GF-D8 (cell line): ENCODE measurements around the gene BCL7C.
"Not testable (repeated sequence)": the region's sequence is repeated elsewhere in the genome, so short reads cannot be mapped to it uniquely, and the experiment has no call there.

ENCODE experiments used
- DNase-seq: peaks from one replicate; lab custom pipeline; 2025; lab: John Stamatoyannopoulos, UW

BCL7C gene

GRCh38 chr16:30893744-30894539 lies at the start of gene BCL7C:
Gene BCL7C (minus strand): TSS chr16:30894077. CDS start chr16:30893944, 133 bp downstream.
- DNase-seq, result peak; percentile 46

GRCh38 chr16:30942426-30942806 lies 48.5 kb upstream of the BCL7C start:
- no peak for DNase-seq

GRCh38 chr16:30941600-30942425 lies 47.9 kb upstream of the BCL7C start:
- peak; percentile 40 for DNase-seq

DNA sequence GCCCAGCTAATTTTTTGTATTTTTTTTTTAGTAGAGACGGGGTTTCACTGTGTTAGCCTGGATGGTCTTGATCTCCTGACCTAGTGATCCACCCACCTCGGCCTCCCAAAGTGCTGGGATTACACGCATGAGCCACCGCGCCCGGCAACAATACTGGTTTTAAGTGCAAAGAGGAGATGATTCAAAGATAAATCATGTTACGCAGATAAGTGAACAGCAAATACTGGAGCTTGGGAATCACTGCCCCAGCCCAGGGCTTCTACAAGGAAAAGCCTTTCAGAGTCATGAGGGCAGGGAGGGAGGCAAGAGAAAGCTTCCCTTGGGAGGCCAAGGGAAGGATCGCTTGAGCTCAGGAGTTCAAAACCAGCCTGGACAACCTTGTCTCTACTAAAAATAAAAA lies 45.7 kb upstream of the BCL7C start:
- not testable (repeated sequence) for DNase-seq

- peak; percentile 41 for DNase-seq
Measured at GRCh38 chr16:30937692-30938091, 43.8 kb upstream of the BCL7C start.

DNA sequence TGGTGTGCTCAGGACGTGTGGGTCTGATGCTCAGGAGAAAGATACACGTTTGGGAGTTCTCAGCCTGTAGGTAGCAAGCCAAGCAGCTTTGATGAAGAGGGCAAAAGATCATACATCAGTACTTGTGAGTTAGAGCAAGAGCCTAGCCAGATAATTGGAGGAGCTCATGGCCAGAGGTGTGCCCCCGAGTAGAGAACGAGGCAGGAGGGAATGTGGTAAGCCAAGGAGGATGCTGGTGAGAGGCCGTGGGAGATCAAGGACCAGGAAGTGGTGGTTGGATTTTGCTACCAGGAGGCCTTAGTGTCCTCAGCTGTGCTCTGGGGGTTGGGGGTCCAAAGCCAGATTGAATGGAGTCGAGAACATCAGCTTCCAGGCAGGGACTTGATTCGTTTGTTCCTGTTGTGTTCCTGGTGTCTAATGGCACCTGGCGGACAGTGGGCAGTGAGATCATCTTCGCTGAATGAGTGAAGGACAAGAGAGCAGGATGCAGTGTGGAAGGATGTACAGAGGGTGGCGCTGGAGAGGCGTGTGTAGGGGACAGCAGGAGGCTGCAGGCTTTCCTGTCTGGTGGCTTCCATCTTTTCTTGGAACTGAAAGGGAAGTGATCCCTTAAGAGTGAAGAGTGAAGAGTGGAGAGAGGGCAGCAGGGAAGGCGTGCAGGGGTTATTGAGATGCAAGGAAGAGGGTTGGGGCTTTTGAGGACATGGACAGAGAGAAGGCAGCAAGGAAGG lies 41.1 kb upstream of the BCL7C start:
- DNase-seq, result peak; percentile 57

DNA sequence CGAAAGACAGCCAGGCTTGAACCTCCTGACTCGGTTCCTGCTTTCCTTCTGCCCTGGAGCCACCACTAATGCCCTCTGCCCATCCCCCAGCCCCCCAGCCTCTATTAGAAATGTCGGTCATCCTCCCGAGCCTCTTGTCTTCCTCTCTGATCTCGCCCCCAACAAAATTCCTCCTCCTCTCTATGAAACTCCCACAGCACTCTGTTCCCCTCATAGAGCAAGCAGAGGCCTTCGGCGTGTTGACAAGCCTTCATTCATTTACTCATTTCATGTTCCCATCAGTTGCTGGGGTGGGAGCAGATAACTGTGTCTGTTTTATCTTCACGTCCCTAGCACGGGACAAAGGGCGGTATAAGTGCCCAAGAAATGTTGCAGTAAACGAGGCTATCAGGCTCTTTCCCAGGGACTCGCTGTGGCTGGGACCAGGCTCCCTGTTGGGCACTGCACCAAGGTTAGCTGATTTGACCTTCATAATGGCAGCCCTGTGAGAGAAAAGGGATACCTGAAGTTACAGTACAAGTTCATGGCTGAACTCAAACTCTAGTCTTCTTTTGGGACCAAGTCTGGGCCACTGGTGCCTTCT lies 37.3 kb upstream of the BCL7C start:
- no peak for DNase-seq

DNA sequence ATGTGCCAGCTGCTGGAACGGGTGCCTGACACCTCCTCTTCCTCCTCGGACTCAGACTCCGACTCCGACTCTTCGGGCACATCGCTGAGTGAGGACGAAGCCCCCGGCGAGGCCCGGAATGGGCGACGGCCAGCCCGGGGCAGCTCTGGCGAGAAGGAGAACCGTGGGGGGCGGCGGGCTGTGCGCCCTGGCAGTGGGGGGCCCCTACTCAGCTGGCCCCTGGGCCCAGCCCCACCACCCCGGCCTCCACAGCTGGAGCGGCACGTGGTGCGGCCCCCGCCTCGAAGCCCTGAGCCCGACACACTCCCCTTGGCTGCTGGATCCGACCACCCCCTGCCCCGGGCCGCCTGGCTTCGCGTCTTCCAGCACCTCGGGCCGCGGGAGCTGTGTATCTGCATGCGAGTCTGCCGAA lies 36.3 kb upstream of the BCL7C start:
- no peak for DNase-seq

DNA sequence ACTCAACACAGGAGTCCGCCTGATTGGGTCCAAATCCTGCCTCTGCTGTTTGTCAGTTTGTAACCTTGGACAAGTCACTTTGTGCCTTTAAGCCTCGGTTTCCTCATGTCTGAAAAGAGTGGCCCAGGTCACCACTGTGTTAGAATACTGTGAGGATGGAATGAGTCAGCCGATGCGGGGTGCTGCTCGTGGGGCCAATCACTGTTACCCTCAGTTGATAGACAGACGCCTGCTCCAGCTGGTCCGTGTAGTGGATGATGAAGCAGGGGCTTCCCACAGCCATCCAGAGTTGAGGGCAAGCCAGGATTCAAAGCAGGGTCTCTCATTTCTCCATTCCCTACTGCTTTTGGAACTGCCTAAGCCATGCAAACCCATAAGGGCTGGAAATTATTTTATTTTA lies 35.3 kb upstream of the BCL7C start:
- DNase-seq, result no peak

DNA sequence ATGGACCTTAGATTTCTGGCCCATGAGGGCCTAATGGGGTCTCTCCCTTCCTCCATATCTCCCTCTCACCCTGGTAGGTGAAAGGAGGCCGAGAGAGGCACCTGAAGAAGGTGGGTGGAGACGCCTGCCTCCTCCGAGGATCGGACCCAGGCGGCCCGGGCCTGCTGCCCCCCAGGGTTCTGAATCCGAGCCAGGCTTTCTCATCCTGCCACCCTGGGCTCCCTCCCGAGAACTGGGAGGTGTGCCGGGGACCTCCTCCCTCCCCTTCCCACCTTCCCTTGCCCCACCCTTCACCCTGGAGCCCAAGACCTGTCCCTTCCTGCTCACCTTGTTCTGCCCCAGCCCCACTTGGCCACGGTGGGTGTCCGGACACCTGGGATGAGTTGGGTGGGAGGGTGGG lies 34.5 kb upstream of the BCL7C start:
- DNase-seq, result no peak

DNA sequence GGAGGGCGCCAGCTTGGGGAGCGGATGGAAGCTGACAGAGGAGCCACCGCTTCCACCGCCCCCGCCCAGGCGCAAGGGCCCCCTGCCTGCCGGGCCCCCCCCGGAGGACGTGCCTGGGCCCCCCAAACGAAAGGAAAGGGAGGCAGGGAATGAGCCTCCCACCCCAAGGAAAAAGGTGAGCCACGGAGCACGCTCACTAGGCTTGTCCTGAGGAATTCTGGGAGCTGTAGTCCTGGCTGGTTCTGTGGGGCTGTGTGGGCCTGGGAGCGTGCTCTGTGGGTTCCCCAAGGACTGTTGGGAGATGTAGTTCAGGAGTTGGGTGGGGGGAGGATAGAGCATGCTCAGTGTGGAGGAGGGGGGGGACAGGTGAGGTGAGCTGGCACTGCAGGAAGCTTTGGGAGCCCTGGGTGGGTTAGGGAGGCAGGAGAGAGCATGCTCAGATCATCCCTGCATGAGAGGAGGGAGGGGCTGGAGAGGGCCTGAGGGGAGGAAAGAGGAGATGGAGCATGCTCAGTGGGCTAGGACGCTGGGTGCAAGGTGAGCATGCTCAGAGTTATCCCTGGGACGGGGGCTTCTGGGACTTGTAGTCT lies 34.0 kb upstream of the BCL7C start:
- no peak for DNase-seq

DNA sequence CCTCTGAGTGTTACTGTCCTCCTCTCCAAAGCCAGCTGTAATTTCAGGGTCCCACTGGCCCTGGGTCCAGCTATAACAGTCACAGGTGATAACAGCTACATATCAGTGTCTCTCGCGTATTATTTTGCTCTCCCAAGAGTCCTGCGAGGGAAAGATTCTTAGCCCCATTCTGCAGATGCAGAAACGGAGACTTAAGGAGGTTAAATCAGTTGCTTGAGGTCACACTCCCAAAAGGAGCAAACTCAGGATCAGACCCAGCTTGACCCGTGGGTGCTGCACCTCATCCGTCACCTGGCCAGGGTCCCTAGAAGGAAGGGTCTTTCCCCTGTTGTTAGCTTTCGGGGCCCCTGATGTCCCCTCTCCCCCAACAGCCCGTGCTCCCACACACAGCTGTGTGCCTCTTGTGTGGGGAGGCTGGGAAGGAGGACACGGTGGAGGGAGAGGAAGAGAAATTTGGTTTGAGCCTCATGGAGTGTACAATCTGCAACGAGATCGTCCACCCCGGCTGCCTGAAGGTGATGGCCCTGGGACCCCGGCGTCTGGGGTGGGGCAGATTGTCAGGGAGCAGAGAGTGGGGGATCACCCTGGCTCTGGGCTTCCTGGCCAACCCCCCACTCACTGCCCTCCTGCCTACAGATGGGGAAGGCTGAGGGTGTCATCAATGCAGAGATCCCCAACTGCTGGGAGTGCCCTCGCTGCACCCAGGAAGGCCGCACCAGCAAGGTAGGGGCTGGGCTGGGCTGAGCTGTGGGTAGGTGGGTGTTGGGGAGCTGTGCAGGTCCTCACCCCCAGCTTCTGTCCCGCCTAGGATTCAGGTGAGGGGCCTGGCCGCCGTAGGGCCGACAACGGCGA lies 33.3 kb upstream of the BCL7C start:
- no peak for DNase-seq

DNA sequence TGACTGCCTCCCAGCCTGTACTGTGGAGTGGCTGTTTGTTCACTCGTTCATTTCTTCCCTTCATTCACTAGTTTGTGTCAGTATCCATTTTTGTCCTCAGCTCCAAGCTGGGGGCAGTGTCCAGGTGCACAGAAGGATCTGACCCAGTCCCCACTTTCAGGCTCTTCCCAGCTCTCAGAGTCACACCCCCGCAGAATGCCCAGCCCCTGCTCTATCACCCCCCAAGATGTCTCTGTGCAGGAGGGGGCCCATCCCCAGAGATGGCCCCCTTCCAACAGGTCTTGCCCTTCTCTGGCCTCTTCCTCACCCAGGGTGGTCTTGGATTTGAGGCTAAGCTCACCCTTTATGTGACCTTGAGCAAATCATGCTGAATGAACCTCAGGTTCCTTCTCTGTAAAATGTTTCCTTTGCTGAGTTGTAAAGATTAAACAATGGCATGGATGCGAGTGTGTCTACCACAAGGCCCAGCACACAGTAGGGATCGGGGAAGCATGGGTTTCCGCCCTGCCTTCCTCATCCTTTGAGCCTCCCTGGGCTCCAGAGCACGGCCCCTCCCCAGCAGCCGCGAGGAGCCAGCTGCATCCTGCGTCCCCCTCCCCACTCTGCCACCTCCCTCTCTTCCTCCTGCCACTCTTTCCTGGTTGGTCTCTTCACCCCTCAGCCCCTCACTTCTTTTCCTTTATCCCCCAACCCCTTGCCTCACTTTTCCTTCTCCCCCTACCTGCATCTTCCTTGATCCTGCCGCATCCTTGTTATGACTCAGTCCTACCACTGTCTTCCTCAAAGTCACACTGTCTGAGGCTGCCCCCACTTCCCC lies 32.3 kb upstream of the BCL7C start:
- DNase-seq, result no peak

- DNase-seq, result no peak
Measured at GRCh38 chr16:30925632-30925987, 31.7 kb upstream of the BCL7C start.

- no peak for DNase-seq
Measured at GRCh38 chr16:30924913-30925631, 31.2 kb upstream of the BCL7C start.

DNA sequence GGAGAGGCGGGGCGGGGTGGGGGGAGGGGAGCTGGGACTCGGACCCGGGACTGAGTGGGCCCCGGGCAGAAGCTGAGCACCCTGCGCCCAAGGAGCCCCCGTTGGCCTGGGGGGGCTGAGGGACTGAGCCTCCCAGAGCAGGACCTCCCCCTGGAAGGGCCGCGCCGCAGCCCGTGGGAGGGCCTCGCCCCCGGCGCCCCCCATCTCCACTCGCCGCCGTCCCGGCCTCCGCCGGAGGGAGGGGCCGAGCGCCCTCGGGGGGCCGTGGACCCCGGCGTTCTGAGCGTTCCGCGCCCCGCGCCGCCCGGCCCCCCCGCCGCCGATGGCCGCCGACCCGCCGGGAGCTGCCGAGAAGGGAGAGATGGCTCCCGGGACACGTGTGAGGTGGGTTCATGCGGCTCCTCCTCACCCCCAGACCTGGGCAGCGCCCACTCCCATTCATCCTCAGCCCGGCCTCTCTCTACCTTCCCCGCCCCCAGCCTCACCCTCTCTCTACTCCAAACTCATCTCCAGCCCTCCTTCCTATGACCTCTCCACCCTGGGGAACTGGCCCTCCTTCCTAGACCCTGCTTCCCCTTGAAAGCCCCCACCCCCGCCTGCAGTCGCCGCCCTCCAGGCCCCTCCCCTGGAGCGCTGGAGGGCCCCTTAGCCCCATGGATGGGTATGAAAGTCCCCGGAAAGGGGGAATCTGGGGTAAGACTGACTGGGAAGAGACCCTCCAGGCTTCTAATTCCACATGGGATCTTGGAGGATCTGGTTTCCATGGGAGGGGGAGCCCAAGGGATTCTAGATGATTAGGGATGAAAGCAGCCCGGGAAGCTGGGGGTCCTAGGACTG lies 30.4 kb upstream of the BCL7C start:
- no peak for DNase-seq

DNA sequence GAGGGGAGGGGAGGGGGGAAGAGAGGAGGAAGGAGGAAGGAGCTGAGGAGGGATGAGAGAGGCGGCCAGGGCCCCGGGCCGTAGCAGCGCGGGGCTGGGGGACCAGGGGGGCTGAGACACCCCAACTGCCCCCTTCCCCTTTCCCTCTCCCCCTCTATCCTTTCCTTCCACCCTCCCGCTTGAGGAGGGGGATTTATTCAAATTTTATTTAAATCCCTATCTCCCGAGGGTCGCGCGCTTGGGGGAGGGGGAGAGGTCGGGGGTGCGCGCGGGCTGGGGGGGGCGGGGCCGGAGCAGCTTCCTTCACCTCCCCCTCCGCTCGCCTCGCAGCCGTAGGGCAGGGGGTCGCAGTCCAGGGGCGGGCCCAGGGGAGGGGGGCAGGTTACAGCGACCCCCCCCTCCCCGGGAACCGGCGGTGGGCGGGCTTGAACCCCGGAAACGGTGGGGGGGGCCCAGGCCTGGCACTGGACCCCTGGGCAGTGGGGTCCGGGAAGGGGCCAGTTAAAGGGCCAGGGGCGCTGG lies 29.7 kb upstream of the BCL7C start, which contains the start of gene FBXL19:
TSS of gene FBXL19 (plus strand) at position 19 of the 522 bp plus-strand sequence. CDS start 2,183 bp downstream, outside the sequence.
- DNase-seq, result no peak

- DNase-seq, result peak; percentile 98
Measured at GRCh38 chr16:30922960-30923535, 29.2 kb upstream of the BCL7C start.
